HepG2 (cell line): Measurements from ENCODE around the gene NPC1.

ENCODE experiments used
- ATM ChIP-seq: fragments of 450-650 bp; IDR thresholded peaks from 2 replicates; pipeline ENCODE4 v1.7.1; 2017; ENCODE audit warnings: mild to moderate bottlenecking, borderline replicate concordance
- CBX5 ChIP-seq: sonication (generic); formaldehyde crosslinking; IDR thresholded peaks from 2 replicates; pipeline ENCODE4 v1.4.0; 2020; ENCODE audit warnings: missing genetic modification reagents, borderline replicate concordance
- CTCF ChIP-seq: sonication (generic); formaldehyde crosslinking; IDR thresholded peaks from 2 replicates; pipeline ENCODE4 v1.5.0; 2020; ENCODE audit warnings: mild to moderate bottlenecking, missing genetic modification reagents, moderate library complexity
- EP300 ChIP-seq, 3 experiments: sonication (generic) in 1 of 3; formaldehyde crosslinking in 1 of 3; IDR thresholded peaks; 2 replicates each; pipeline versions ENCODE4 v1.5.1 to v1.6.1; 2011 to 2020; ENCODE audit warnings: low read depth in 2 of 3, low read length in 2 of 3, borderline replicate concordance in 1 of 3, improper control_type of control experiment in 1 of 3, mild to moderate bottlenecking in 1 of 3, missing genetic modification reagents in 1 of 3, moderate library complexity in 1 of 3
- HDAC2 ChIP-seq: sonication (generic); formaldehyde crosslinking; IDR thresholded peaks from 2 replicates; pipeline ENCODE4 v1.4.0; 2020; ENCODE audit warnings: missing genetic modification reagents
- KAT7 ChIP-seq: IDR thresholded peaks from 2 replicates; pipeline ENCODE4 v1.6.1; 2018; ENCODE audit warnings: borderline replicate concordance, missing compliant biosample characterization
- POLR2A ChIP-seq, 2 experiments: IDR thresholded peaks; 2 replicates each; pipeline ENCODE4 v1.6.1; 2011; ENCODE audit warnings: low read depth in 2 of 2, low read length in 2 of 2, mild to moderate bottlenecking in 1 of 2, moderate library complexity in 1 of 2; ENCODE audit not compliant: insufficient read depth in 1 of 2
- POLR2AphosphoS5 ChIP-seq: IDR thresholded peaks from 2 replicates; pipeline ENCODE4 v1.6.1; 2012; ENCODE audit warnings: low read depth, low read length
- SOX6 ChIP-seq, 2 experiments: fragments of 450-650 bp in 1 of 2; sonication (generic) in 1 of 2; formaldehyde crosslinking in 1 of 2; IDR thresholded peaks; 2 replicates each; pipeline versions ENCODE4 v1.4.0 to v1.6.1; 2017 to 2020; ENCODE audit warnings: antibody characterized with exemption in 1 of 2, mild to moderate bottlenecking in 1 of 2, missing genetic modification reagents in 1 of 2
- TAF1 ChIP-seq: sonication (generic); formaldehyde crosslinking; IDR thresholded peaks from 2 replicates; pipeline ENCODE4 v1.4.0; 2020; ENCODE audit warnings: missing genetic modification reagents
- TEAD3 ChIP-seq: optimal IDR thresholded peaks from 2 replicates; pipeline ENCODE3; 2016; ENCODE audit warnings: borderline replicate concordance
- ZC3H4 ChIP-seq: sonication (generic); formaldehyde crosslinking; IDR thresholded peaks from 2 replicates; pipeline ENCODE4 v1.4.0; 2020; ENCODE audit warnings: missing genetic modification reagents, borderline replicate concordance
- TF ChIP-seq, protein P1 (sequence below): sonication (generic); formaldehyde crosslinking; IDR thresholded peaks from 2 replicates; pipeline ENCODE4 v1.8.1; 2023; ENCODE audit warnings: missing genetic modification reagents, inconsistent platforms, borderline replicate concordance
- TF ChIP-seq, protein P2 (sequence below): sonication (generic); formaldehyde crosslinking; IDR thresholded peaks from 2 replicates; pipeline ENCODE4 v1.4.0; 2020; ENCODE audit warnings: missing genetic modification reagents

- TF ChIP-seq CTCF (CRISPR knock-in tag): no peak
- no peak for TF ChIP-seq TAF1 (CRISPR knock-in tag)
- no peak for TF ChIP-seq ZC3H4 (CRISPR knock-in tag)
- no peak for TF ChIP-seq POLR2A (IDR thresholded peaks at IDR 0.05; ENCODE audit: insufficient read depth in 1 of 2, low read depth in 2 of 2, low read length in 2 of 2)
- no peak for TF ChIP-seq SOX6 (IDR thresholded peaks at IDR 0.05)
- TF ChIP-seq SOX6 (CRISPR knock-in tag; IDR thresholded peaks at IDR 0.05): no peak
- no peak for TF ChIP-seq HDAC2
- no peak for TF ChIP-seq CBX5
- no peak for TF ChIP-seq TEAD3
- TF ChIP-seq KAT7 (CRISPR knock-in tag): no peak
- TF ChIP-seq POLR2AphosphoS5: no peak
- TF ChIP-seq, protein P1, sequence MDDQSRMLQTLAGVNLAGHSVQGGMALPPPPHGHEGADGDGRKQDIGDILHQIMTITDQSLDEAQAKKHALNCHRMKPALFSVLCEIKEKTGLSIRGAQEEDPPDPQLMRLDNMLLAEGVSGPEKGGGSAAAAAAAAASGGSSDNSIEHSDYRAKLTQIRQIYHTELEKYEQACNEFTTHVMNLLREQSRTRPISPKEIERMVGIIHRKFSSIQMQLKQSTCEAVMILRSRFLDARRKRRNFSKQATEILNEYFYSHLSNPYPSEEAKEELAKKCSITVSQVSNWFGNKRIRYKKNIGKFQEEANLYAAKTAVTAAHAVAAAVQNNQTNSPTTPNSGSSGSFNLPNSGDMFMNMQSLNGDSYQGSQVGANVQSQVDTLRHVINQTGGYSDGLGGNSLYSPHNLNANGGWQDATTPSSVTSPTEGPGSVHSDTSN (CRISPR knock-in tag): no peak
- no peak for TF ChIP-seq ATM
- TF ChIP-seq, protein P2, sequence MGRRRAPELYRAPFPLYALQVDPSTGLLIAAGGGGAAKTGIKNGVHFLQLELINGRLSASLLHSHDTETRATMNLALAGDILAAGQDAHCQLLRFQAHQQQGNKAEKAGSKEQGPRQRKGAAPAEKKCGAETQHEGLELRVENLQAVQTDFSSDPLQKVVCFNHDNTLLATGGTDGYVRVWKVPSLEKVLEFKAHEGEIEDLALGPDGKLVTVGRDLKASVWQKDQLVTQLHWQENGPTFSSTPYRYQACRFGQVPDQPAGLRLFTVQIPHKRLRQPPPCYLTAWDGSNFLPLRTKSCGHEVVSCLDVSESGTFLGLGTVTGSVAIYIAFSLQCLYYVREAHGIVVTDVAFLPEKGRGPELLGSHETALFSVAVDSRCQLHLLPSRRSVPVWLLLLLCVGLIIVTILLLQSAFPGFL (CRISPR knock-in tag): no peak
- TF ChIP-seq EP300 (IDR thresholded peaks at IDR 0.05; ENCODE audit: low read depth in 2 of 2, low read length in 2 of 2): no peak
- no peak for TF ChIP-seq EP300 (CRISPR knock-in tag; IDR thresholded peaks at IDR 0.05; ENCODE audit: borderline replicate concordance)
Observed at GRCh38 chr18:23541349-23542093, 44.8 kb downstream of the NPC1 start.
